Heart left ventricle (tissue), 13 donors: Measurements from ENCODE around the gene APOBEC3F.

Source experiments
- POLR2A ChIP-seq, 2 donors: fragments of 450-650 bp; IDR thresholded peaks; one replicate each; pipeline ENCODE4 v1.6.1; 2017; ENCODE audit warnings: antibody characterized with exemption in 2 of 2, mild to moderate bottlenecking in 2 of 2, moderate library complexity in 2 of 2
- TF ChIP-seq, protein P1 (sequence below), 12 donors: fragments of 200-600 bp; sonication (generic) in 4 of 12; IDR thresholded peaks; one replicate each; pipeline versions ENCODE4 v1.5.0 to v1.8.0; 2018 to 2022; ENCODE audit warnings: antibody characterized with exemption in 12 of 12, mild to moderate bottlenecking in 5 of 12
- donor health status: ischemic (EF 13 %, LVEDD 7.1; RV severe dilation, severe dysfunction).
- donor health status: DM: no; HTN: yes; CAD: no.
- donor health status: DM: no; HTN: no; CAD: no.
- donor health status: ischemic (EF 25% LVEDD 6.9; RV normal size, moderate dysfunction).
- donor health status: ischemic (EF 25% LVEDD 5.7; RV mildly dilated, moderate dysfunction).
- donor health status: ischemic (EF 35%, LVEDD 5.7; RV mildly dilated, moderate dysfunction).
- donor health status: nonischemic (EF 11% LVEDD 7.7; RV severe dilation, severe dysfunction).
- donor health status: DM: yes; HTN: yes; CAD: no.
- donor health status: PGD.
- donor health status: ischemic (EF 29% LVEDD 5.4; RV normal size, mild dysfunction).
- donor health status: nonischemic (EF 23%, LVEDD 6.1; RV moderate dilation, normal function).

DNA sequence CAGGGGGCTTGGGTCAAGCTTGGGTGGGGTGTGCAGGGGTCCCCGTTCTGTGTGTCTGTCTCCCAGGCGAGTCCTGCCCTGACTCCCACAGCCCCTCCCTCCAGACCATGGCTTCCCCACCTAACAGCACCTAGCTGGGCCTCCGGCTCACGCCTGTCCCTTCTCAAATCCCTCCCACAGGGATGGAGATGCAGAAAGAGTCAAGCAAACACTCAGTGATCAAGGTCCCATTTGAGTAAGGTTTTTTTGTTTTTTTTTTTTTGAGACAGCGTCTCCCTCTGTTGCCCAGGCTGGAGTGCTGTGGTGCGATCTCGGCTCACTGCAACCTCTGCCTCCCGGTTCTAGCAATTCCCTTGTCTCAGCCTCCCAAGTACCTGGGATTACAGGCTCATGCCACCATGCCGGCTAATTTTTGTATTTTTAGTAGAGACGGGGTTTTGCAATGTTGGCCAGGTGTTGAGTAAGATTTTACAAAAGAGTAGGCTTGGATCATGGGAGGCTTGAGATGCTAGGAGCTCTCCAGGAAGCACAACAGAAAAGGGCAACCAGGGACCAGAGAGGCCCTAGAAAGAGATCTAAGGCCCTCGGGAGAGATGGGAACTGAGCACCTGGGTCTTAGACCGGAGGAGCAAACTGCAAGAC lies 14.0 kb upstream of the APOBEC3F start:
- TF ChIP-seq POLR2A (IDR thresholded peaks at IDR 0.05), result no peak
- TF ChIP-seq, protein P1, sequence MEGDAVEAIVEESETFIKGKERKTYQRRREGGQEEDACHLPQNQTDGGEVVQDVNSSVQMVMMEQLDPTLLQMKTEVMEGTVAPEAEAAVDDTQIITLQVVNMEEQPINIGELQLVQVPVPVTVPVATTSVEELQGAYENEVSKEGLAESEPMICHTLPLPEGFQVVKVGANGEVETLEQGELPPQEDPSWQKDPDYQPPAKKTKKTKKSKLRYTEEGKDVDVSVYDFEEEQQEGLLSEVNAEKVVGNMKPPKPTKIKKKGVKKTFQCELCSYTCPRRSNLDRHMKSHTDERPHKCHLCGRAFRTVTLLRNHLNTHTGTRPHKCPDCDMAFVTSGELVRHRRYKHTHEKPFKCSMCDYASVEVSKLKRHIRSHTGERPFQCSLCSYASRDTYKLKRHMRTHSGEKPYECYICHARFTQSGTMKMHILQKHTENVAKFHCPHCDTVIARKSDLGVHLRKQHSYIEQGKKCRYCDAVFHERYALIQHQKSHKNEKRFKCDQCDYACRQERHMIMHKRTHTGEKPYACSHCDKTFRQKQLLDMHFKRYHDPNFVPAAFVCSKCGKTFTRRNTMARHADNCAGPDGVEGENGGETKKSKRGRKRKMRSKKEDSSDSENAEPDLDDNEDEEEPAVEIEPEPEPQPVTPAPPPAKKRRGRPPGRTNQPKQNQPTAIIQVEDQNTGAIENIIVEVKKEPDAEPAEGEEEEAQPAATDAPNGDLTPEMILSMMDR (IDR thresholded peaks at IDR 0.05), result no peak
